Stimulated activated CD8-positive, alpha-beta memory T cell treated with anti-CD3 and anti-CD28 coated beads, Interleukin-2, amount 100 ng/mL, for 48 hours (primary cell): ENCODE measurements around the gene LDLRAD3.

ENCODE experiments used
- DNase-seq, 2 donors: peaks; one replicate each; pipeline ENCODE4 v3.0.0-alpha.2; 2020; ENCODE audit warnings: low read depth in 2 of 2

The LDLRAD3 gene

DNA sequence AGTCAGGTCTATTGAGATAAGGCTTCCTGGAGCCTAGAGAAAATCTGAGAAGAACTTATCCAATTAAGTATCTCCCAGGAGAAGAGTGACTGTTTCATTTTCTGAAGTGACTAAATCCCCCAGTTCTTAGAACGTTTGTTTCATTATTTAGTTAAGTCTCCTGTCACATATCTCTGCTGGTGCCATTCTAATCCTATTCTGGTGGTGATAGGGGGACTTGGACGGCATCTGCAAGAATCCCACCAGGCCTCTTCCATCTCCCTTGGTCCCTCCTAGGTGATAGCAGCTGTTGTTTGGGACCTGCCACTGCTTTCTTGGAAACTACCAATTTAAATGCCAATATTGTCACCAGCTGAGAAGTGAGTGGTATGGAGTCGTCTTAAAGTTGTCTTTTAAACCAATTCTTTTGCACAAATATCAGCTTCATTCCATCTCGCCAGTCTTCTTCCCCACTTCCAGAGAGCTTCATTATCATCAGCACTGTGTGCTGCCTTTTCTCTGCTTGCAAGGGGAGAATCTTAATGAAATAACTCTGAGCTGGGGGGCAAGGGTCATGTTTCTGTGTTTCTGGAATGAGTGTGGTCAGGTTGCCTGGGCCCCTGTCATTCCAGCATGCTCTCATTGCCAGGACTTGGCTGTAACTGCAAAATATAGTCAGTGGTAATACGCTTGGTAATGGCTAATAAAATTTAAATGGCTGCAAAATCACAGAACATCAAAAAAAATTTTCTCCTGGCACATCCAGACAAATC is 104.8 kb downstream of the LDLRAD3 start:
- no peak for DNase-seq

DNA sequence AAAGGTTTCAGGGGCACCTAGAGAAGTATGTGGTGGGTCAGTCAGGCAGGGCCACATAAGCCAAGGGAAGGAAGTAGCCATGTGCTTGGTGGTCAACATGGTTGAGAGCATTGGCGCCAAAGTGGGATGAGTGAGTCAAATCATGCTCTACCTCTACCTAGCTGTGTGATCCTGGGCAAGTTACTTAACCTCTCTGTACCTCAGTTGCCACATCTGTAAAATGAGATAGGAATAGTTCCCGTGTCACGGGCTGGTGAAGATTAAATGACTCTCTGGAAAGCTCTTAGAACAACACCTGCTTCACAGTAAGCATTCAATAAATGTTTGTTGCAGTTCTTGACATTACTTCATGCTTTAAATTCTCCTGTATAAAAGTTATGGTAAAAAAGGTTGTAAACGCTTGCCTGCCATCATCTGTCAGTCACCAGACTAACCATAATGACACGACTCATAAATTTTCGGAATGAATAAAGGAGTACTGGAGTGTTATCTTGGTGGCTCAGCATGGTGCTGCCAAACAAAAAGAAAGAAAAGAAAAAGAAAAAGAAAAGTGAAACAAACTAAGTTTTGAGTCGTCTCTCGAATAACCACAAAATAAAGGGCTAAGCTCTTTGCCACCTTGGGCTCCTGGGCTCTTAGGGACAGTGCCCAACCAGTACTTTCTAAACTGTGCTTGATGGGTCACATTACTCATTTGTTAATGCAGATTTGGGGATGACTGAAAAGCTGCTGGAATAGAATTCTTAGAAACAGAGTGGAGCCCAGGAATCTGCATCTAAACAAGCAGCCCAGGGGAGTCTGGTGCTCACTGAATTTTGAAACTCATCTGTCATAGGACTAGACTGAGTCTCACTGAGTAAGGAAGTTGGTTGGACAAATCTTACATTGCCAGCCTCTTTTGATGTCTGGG is 107.6 kb downstream of the LDLRAD3 start:
- no peak for DNase-seq

DNA sequence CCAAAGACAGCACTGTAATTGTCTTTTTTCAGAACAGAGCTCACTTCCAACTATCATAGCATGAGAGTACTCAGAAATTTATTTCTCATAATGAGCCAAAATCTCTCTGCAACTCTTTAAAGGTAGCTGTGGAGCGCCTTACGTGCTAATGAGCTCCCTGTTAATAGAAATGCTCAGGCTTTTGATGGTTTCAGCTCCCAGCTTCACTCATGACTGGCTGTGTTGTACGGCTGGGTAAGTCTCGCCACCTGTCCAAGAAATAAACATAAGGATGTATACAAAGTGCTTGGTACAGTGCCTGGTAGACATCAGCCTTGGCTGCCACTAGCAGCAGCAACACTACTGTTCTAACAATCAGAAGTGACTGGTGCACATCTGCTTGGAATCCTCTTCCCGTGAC is 109.4 kb downstream of the LDLRAD3 start:
- no peak for DNase-seq

DNA sequence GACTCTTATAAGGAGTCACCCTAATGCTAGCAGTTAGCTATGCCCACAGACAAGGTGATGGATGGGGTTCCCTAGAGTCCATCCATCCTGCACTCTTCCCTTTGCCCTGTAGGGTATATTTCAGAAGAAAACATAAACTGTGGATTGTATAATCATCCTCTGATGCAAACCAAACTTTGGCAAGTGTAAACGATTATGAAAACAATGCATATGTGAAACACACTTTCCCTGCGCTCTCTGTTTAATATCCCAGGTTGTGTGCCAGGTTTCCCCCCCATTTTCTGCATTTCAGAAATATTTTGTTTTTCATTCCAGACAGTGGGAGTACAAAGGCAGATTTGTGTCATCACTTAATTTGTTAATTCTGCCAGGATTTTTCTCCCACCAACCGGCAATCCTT is 110.0 kb downstream of the LDLRAD3 start:
- DNase-seq: no peak

DNA sequence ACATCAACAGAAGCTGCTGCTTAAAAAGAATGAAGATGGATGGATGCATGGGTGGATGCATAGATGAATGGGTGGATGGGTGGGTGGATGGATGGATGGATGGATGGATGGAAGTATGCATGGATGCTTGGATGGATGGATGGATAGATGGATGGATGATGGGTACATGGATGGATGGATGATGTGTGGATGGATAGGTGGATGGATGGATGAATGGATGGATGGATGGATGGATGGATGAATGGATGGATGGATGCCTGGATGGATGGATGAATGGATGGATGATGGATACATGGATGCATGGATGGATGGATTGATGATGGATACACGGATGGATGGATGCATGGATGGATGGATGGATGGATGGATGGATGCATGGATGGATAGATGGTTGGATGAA is 110.8 kb downstream of the LDLRAD3 start:
- DNase-seq: no peak

DNA sequence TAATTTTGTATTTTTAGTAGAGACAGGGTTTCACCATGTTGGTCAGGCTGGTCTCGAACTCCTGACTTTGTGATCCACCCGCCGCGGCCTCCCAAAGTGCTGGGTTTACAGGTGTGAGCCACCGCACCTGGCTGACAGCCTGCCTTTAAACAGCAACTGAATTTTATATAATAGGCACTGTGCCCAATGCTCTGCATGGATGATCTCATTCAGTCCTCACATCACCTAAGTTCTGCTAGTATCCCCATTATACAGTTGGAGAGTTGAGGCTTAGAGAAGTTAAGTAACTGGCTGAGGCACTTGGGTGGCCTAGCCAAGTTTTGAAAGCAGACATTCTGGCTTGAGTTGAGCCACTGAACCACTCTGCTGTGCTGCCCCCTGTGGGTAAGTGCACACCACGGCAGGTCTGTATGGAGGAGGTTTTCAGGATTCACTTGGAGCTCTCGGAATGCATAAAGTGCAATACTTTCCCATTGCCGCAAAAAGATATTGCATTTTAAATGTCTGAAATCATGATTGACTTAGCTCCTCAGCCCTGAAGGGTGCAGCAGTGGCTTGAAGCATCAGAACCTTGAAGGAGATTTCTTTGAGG is 112.4 kb downstream of the LDLRAD3 start:
- DNase-seq: no peak

DNA sequence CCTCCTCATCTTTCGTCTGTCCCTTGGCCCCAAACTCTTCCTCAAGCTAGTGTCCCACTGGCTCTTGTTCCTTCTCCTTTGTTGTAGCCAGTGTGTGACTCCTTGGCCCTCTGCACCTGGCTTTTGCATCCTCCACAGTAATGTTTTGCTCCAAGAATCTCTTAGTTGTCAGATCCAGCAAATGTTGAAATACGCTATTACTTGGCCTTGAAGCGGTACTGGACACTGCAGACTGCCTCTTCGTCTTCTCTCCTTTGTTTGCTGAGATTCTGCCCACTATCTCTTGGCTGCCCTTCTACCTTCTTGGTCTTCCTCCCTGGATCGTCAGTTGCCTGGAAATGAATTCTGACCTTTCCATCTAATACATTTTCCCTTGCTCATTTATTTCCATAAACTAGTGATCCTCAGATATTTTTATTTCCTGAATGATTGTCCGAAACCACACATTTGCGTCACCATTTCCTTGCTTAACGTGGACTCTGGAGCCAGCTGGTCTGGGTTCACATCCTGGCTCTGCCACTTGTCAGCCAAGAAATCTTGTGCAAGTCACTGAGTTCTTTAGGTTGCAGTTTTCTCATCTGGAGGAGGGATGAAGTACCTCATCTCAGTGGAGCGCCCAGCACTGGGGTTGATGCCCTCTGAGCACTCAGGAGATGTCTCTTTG is 113.6 kb downstream of the LDLRAD3 start:
- DNase-seq: no peak

DNA sequence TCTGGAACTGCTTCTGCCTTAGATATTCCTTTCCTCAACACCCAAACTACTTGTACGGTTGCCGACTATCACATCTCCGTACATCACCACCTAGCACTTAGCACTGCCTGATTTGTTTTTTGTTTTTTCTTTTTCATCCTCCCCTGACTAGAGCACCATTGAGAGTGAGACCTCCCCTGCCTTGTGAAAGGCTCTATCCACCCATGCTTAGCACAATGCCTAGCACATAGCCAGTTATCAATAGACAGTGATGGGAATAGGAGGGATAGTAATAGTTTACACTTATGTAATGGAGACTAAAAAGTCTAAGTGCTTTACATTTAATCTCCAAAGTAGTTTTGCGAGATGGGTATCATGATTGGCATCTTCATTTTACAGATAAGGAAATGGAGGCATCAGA is 115.8 kb downstream of the LDLRAD3 start:
- no peak for DNase-seq

DNA sequence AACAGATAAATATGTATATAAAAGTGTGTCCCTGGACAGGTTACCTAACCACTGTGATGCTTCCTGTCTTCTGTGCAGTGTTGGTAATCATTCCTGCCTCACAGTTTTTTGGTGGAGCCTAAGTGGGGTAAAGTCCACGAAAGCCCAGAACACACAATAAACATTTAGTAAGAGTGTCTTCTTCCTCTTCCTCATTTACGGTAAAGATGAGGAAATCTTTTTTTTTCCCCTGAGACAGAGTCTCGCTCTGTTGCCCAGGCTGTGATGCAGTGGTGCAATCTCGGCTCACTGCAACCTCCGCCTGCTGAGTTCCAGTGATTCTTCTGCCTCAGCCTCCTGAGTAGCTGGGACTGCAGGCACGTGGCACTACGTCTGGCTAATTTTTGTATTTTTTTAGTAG is 117.1 kb downstream of the LDLRAD3 start:
- no peak for DNase-seq

DNA sequence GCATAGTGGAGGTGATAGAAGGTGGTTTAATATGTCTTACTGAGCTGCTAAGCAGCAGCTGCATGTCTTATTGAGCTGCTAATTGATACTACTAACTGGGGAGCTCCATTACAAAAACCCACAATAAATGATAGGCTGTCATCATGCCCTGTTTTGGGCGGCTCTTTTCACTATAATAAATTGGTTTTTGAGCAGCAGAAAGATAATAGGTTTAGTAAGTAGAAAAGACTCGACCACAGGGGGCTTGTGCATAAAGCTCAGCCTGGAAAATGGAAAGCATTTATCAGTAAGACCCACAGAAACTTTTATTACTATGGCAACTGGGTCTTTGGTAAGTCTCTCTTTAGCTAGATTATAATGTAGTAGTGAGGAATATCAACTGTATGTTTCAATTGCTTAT is 117.6 kb downstream of the LDLRAD3 start:
- no peak for DNase-seq

DNA sequence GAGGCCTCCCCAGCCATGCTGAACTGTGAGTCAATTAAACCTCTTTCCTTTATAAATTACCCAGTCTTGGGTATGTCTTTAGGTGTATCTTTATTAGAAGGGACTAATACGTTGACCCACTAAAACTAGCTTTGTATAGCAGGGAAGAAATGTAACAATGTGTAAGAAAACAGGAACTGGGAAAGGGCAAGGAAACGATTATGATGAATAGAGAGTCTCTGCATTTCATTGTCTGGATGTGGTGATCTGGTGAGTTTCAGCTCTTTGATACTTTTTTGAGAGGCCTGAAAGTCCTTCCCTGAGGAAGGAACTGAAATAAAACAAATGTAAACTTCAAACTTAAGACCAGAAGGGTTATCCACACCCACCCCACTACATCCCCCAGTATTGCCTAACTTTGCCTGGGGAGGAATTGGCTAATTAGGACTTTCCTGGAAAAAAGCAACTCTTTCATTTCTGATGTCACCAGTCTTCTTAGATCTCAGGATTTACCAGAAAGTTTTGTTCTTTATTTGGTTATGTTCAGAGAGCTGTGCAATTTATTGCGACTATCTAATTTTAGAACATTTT is 119.0 kb downstream of the LDLRAD3 start:
- no peak for DNase-seq

DNA sequence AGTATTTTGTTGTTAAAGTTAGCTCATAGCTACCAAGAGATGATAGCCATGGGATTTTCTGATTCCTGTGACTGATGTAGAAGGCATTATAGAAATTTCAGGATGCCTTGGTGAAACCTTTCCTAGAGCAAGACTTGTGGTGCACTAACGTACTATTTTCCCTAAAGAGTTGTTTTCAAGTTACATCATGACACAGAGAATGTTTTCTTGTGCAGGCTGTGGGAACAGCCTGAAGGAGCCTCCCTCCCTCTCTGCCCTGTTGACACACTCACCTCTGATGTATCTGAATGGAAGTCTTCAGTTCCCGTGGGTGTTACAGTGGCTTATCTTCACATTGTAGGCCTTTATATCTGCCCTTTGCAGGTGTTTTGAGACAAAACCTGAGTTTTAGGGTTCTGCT is 121.6 kb downstream of the LDLRAD3 start:
- no peak for DNase-seq

DNA sequence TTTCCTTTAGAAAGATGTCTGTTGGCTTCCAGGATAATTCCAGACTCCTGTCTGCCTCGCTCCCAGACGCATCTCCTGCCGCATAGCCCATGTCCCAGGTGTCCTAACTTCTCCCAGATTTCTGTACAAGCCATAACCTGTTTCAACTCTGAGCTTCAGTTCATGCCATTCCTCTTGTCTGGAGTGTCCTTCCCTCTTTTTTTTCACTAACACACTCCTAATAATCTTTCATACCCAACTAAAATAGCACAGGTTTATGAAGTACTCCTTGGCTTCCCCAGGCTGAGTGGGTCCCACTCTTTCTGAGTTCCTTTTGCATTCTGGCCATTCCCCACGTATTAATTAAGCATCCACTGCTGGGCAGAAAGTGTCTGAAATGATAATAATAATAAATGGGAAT is 123.0 kb downstream of the LDLRAD3 start:
- DNase-seq: no peak

DNA sequence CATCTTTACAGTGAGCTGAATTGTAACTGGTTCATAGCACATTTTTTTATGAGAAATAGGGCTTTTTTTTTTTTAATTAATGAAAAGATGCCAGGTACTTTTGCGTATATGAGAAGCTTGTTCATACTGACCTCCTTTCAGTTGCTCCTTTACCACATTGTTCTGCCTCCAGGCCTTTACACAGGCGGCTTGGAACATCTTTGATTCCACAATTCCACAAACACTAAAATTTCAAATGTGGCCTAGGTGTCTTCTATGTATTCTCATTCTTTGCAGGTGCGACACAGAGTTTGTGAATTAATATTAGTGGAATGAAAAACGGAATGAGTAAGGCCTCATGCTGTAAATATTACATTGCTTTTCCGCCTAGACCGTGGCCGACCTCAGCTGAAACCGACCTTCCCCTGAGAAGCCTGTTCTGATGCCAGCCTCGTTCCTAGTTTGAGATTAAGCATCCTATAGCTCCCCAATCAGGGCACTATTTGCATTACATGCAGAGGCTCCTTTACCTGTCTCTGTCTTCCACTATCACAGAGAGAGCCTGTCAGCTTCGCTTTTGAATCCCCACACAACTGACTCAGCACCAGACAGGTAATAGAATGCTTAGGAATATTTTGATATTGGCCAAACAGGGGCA is 125.8 kb downstream of the LDLRAD3 start:
- DNase-seq: no peak

DNA sequence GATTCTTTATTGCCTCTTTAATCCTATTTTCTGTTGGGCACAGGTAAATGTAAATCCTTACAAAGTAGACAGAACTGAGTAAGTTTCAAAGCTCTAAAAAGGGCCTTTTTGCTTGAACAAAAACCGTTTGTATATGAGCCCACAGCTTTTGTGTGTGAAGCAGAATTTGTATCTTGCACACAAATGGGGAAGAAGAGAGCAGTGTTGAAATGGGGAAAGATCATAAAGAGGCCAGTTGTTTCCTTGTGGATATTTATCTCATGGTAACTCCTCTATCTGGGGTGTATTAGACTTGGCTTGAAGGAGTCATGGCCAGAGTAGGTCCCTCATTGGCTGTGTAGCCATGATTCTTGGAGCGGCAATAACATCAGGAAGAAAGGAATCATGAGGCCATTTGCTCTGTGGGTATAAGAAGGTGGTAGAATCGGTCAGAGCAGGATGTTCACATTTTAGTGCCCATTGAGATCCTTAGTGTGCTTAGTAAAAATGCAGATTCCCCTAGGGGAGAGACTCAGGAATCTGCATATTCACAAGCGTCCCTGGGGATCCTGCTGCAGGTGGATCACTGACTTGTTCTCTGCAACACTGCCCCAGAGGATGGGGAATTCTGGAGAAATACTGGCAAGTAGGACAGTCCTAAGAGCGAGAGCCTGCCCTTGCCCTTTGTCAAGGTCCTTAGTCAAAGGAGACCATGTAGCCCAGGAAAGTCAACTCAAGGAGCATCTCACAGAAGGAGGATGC is 126.5 kb downstream of the LDLRAD3 start:
- no peak for DNase-seq

DNA sequence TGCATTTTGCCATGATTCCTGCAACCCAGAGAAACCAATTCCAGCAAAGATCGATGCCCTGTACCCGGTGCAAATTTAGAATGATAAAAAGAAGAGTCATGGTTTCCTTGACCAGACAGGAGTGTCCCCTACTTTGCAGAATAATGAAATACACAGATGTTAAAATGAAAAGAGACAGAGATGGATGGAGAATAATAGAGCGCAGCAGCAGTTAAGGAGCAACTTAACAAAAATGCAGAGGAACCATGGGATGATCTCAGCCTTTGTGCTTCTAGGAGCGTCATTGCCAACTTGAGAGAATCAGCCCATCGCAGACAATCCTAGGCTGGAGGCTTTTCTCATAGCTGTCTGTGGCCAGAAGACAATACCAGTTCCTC is 127.1 kb downstream of the LDLRAD3 start:
- DNase-seq: no peak

DNA sequence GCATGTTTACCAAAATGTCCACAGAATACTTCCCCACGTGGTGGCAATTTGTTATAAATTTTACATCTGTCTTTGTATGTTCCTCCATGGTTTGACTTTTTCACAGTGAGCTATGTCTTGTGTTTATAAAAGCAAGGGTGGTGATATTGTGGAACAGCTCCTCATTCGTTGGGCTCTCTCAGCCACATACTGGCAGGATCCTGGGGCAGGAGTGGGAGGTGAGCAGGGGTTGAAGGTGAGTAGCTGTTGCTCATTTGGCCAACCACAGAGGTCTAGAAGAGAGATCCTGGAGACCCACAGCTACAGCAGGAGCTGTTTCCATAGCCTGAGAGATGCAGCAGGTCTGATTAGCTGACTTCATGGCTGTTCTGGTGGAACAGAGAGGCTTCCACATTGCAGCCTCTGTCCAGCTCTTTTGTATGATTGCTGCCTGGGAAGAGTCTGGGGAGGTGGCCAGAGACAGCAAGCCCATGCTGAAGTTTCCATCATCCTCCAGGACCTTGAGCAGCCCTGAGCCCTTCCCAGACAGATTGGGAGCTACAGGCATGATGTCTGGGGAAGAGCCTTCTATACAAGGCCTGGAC is 128.1 kb downstream of the LDLRAD3 start:
- DNase-seq: no peak

DNA sequence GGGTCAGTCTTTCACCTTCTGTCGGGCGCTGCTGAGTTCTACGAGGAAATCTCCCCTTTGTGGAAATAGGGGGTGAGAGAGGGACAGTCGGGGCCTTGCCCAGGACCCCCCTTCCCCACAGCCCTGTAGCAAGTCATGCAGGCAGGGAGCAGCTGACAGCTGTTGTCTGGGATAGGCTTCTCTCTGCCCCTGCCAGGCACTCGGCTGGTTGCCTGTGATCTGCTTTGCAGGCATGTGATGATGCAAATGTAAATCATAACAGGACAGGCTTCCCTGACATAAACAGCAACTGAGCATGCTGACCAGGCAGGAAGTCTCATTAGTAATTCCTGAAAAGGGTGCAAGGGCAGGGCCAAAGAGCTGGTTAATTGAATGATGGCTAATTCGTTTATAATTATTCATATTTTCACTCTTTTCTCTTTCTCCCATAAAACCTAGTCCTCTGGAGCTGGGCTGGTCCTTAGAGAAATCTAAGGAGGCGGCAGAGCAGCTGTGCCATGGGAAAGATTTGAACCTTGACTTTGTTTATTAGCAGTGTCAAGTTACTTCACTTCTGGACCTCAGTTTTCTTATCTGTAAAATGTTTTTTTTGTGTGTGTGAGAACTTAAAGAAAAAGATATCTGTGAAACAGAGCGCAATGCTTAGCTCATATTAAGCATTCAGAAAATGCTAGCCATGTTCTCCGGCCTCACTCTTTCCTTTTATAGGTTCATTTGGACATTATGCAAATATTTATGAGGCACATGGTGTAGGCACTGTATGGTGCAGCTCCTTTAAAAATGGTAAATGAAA is 129.7 kb downstream of the LDLRAD3 start:
- DNase-seq: no peak

DNA sequence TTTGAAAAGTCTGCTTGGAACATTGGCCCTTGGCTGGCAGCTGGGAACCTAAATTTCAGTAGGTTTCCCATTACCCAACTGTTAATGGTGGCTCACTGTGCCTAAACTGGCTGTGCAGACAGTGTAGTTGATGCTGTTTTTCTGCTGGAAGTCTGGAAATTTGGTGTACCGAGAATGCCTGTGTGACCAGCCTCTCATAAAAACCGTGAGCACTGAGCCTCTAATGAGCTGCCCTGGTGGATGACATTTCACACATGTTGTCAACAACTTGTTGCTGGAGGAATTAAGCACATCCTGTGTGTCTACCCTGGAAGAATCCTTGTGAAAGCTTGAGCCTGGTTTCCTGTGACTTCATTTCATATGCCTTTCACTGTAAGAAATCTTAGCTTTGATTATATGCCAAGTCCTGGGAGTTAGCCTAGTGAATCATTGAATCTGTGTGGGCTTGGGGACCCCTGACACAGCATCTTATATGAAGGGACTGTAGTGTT is 131.1 kb downstream of the LDLRAD3 start:
- DNase-seq: no peak
